Activated naive CD8-positive, alpha-beta T cell treated with anti-CD3 and anti-CD28 coated beads, Interleukin-2, amount 10 ng/mL, durations not matched to agents 7 days and 5 days (primary cell): Measurements from ENCODE around the gene ALDH1A1. TPM values are rescaled to one million over a fixed set of nuclear protein-coding genes. Genes with fewer than 3 reads are reported as not detected.

Experiments
- ATAC-seq: fragments of 150-1000 bp; cut with Tn5 transposase; one replicate; pipeline ENCODE4 v1.10.0; 2021; ENCODE audit warnings: low read depth, moderate library complexity
- POLR2A ChIA-PET: fragments of 350-600 bp; sonication (Branson Sonifier 250); formaldehyde crosslinking; loops from one replicate; lab custom pipeline; 2021; ENCODE audit warnings: antibody characterized with exemption; lab: Charles Lee
- DNase-seq: peaks from one replicate; pipeline ENCODE4 v3.0.0; 2021
- H3K27ac Mint-ChIP-seq: one replicate; pipeline ENCODE4 v1.8.0; 2022; ENCODE audit warnings: mild to moderate bottlenecking, mixed read lengths
- H3K27me3 Mint-ChIP-seq: one replicate; pipeline ENCODE4 v1.8.0; 2022; ENCODE audit warnings: mild to moderate bottlenecking, moderate library complexity, mixed read lengths
- H3K36me3 Mint-ChIP-seq: one replicate; pipeline ENCODE4 v1.8.0; 2021; ENCODE audit warnings: mild to moderate bottlenecking, mixed read lengths
- H3K4me1 Mint-ChIP-seq: one replicate; pipeline ENCODE4 v1.8.0; 2021; ENCODE audit warnings: mixed read lengths
- H3K4me3 Mint-ChIP-seq: one replicate; pipeline ENCODE4 v1.8.0; 2022; ENCODE audit warnings: mild to moderate bottlenecking, moderate library complexity, mixed read lengths
- H3K9me3 Mint-ChIP-seq: one replicate; pipeline ENCODE4 v1.8.0; 2021; ENCODE audit warnings: mixed read lengths
- total RNA-seq, 2 experiments: library from RNA; stranded (reverse); gene quantifications; one replicate each; pipeline ENCODE4 v1.2.3, GENCODE V29; 2021

ALDH1A1 gene
- 1 to 10 TPM in 1 of 2 experiments, under 1 TPM in 1; 0.69 to 1.3 TPM for total RNA-seq

DNA sequence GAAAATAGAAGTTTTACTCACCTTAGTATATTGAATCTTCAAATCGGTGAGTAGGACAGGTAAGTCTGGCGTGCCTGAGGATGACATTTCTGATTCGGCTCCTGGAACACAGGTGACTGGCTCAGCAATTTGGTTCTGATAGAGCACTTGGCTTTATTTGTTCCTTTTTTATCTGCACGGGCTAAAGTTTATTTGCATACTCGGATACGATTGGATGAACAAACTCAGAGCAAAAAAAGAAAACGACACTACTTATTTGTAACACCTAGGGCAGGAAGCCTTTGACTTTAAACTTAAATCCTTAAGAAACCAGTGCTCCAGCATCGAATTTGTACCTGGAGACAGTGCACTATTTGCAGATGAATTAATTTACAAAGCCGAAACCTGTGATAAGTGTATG lies at the start of gene ALDH1A1:
TSS of gene ALDH1A1 (minus strand) at position 140 of the 400 bp plus-strand sequence. CDS start at position 87, 53 bp downstream.
- Mint-ChIP-seq H3K36me3 (no peaks in the 10 kb centered on the region), H3K9me3 (peaks cover 1% of the 10 kb centered on the region), H3K4me3 (no peak within 1 kb of the TSS), H3K27ac (no peak within 1 kb of the TSS), H3K27me3 (peaks cover 30% of the 10 kb centered on the region), H3K4me1 (peaks cover 2% of the 10 kb centered on the region)
- POLR2A ChIA-PET = no interaction called here
- ATAC-seq (no peak), DNase-seq (no peak)

GRCh38 chr9:73001860-73002259 lies 49.0 kb upstream of the ALDH1A1 start:
- Mint-ChIP-seq H3K27me3 (peaks cover 9% of the 10 kb centered on the region), H3K27ac (no peak overlapping the region), H3K4me3 (no peak overlapping the region), H3K4me1 (no peaks in the 10 kb centered on the region), H3K9me3 (no peaks in the 10 kb centered on the region), H3K36me3 (no peaks in the 10 kb centered on the region)
- POLR2A ChIA-PET = no interaction called here
- DNase-seq = no peak
- ATAC-seq = no peak

DNA sequence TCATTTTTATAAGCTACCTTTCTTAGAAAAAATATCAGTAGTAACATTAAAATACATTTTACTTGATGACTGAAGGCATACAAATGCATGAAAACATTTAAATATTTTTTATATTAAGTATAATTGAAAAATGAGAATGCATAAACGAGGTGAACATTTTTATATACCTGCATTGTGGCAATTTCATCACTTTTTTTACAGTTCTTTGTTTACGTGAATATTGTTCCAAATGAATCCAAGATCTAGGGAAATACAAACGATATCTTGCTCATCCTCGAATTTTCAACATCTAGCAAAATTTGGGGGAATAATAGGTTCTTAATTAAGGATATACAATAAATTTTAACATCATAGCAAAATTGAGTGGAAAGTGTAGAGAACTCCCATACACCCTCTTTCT lies 45.5 kb upstream of the ALDH1A1 start:
- no peaks in the 10 kb centered on the region for H3K4me1 Mint-ChIP-seq
- peaks cover 15% of the 10 kb centered on the region for H3K27me3 Mint-ChIP-seq
- POLR2A ChIA-PET = no interaction called here
- no peak overlapping the region for H3K27ac Mint-ChIP-seq
- no peak for ATAC-seq
- H3K4me3 Mint-ChIP-seq = no peak overlapping the region
- H3K9me3 Mint-ChIP-seq = no peaks in the 10 kb centered on the region
- no peaks in the 10 kb centered on the region for H3K36me3 Mint-ChIP-seq
- no peak for DNase-seq

- Mint-ChIP-seq H3K9me3 (no peaks in the 10 kb centered on the region), H3K4me1 (no peaks in the 10 kb centered on the region), H3K36me3 (no peaks in the 10 kb centered on the region), H3K27ac (no peak overlapping the region), H3K4me3 (no peak overlapping the region), H3K27me3 (peaks cover 15% of the 10 kb centered on the region)
- POLR2A ChIA-PET = no interaction called here
- DNase-seq = no peak
- ATAC-seq = no peak
Measured at GRCh38 chr9:72997387-72997995, 44.6 kb upstream of the ALDH1A1 start.

GRCh38 chr9:72996684-72997314 lies 43.9 kb upstream of the ALDH1A1 start:
- H3K27me3 Mint-ChIP-seq = peaks cover 15% of the 10 kb centered on the region
- POLR2A ChIA-PET = no interaction called here
- ATAC-seq (no peak), DNase-seq (no peak)
- H3K27ac Mint-ChIP-seq = no peak overlapping the region
- H3K4me3 Mint-ChIP-seq = no peak overlapping the region
- no peaks in the 10 kb centered on the region for H3K36me3 Mint-ChIP-seq
- H3K4me1 Mint-ChIP-seq = no peaks in the 10 kb centered on the region
- H3K9me3 Mint-ChIP-seq = no peaks in the 10 kb centered on the region

DNA sequence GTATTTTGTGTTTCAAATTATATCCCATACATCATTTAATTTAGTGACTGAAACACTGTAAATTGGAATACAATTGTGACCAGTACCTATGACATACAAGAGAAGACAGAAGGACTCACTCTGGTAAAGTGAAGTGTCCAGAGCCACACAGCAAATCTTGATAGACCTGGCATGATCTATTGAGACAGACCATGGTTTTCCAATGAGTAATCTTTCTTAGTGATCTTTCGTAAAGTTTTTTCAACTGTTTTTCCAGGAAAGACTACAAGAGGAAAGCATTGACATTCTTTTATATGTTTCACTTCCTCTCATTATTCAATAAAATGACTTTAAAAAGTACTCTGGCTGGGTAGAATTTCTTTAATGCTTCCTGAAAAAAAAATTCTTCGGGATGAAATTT lies 43.3 kb upstream of the ALDH1A1 start:
- Mint-ChIP-seq H3K36me3 (no peaks in the 10 kb centered on the region), H3K27me3 (peaks cover 13% of the 10 kb centered on the region), H3K9me3 (no peaks in the 10 kb centered on the region), H3K27ac (no peak overlapping the region), H3K4me1 (no peaks in the 10 kb centered on the region), H3K4me3 (no peak overlapping the region)
- no peak for ATAC-seq
- POLR2A ChIA-PET = no interaction called here
- no peak for DNase-seq

DNA sequence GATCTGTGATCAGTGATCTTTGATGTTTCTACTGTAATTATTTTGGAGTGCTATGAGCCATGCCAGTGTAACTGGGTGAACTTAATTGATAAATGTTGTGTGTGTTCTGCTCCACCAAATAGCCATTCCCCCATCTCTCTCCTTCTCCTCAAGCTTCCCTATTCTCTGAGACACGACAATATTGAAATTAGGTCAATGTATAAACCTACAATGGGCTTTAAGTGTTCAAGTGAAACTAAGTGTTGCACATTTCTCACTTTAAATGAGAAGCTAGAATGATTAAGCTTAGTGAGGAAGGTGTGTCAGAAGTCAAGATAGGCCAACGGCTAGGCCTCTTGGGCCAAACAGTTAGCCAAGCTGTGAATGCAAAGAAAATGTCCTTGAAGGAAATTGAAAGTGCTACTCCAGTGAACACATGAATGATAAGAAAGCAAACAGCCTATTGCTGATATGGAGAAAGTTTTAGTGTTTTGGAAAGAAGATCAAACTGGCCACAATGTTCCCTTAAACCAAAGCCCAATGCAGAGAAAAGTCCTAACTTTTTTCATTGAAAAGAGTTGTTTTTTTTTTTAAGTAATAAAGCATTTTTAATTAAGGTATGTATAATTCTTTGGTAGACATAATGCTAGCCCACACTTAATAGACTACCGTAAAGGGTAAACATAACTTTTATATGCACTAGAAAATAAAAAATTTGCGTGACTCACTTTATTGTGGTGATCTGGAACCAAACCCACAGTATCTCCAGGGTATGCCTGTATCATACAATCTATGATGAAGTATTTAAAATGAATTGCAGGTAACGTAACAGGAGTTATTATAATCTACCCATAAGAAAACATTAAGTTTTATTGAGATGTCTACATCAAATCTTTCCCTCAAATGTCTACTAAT lies 42.5 kb upstream of the ALDH1A1 start:
- no peak overlapping the region for H3K27ac Mint-ChIP-seq
- POLR2A ChIA-PET = no interaction called here
- H3K36me3 Mint-ChIP-seq = no peaks in the 10 kb centered on the region
- peaks cover 13% of the 10 kb centered on the region for H3K27me3 Mint-ChIP-seq
- H3K4me3 Mint-ChIP-seq = no peak overlapping the region
- H3K9me3 Mint-ChIP-seq = no peaks in the 10 kb centered on the region
- ATAC-seq (no peak), DNase-seq (no peak)
- no peaks in the 10 kb centered on the region for H3K4me1 Mint-ChIP-seq

GRCh38 chr9:72991772-72992171 lies 38.9 kb upstream of the ALDH1A1 start:
- peaks cover 5% of the 10 kb centered on the region for H3K27me3 Mint-ChIP-seq
- no peaks in the 10 kb centered on the region for H3K4me1 Mint-ChIP-seq
- H3K4me3 Mint-ChIP-seq = no peak overlapping the region
- POLR2A ChIA-PET = no interaction called here
- DNase-seq (no peak), ATAC-seq (no peak)
- H3K36me3 Mint-ChIP-seq = no peaks in the 10 kb centered on the region
- H3K9me3 Mint-ChIP-seq = no peaks in the 10 kb centered on the region
- H3K27ac Mint-ChIP-seq = no peak overlapping the region

- no peak overlapping the region for H3K27ac Mint-ChIP-seq
- H3K4me1 Mint-ChIP-seq = no peaks in the 10 kb centered on the region
- H3K27me3 Mint-ChIP-seq = no peaks in the 10 kb centered on the region
Measured at GRCh38 chr9:72990397-72991182, 37.7 kb upstream of the ALDH1A1 start.

GRCh38 chr9:72986522-72987116 lies 33.8 kb upstream of the ALDH1A1 start:
- no peak overlapping the region for H3K27ac Mint-ChIP-seq
- ATAC-seq = no peak

More at GRCh38 chr9:72990397-72991182, 37.7 kb upstream of the ALDH1A1 start:
- no peak for DNase-seq
- no peak for ATAC-seq
- H3K9me3 Mint-ChIP-seq = no peaks in the 10 kb centered on the region
- no peaks in the 10 kb centered on the region for H3K36me3 Mint-ChIP-seq
- H3K4me3 Mint-ChIP-seq = no peak overlapping the region
- POLR2A ChIA-PET = no interaction called here

DNA sequence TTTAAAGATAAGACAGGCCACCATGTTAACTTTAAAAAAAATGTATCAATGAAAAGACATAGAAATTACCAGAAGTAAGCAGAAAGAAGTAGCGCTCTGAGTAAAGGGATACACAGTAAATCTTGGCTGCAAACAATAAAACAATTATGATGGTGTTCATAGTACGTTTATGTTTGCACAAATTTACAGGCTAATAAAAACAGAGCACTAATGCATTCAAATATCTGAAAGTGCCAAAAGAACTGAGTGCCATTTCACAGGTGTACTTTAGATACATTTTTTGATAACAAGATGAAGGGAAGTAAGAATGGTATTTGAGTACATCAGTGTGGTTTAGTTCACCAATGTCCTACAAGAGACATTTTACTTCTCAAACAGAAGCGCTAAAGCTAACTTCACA lies 32.9 kb upstream of the ALDH1A1 start:
- Mint-ChIP-seq H3K27me3 (no peaks in the 10 kb centered on the region), H3K4me1 (no peaks in the 10 kb centered on the region), H3K9me3 (no peaks in the 10 kb centered on the region), H3K27ac (no peak overlapping the region), H3K36me3 (no peaks in the 10 kb centered on the region), H3K4me3 (no peak overlapping the region)
- POLR2A ChIA-PET = no interaction called here
- no peak for DNase-seq
- no peak for ATAC-seq

More at GRCh38 chr9:72986522-72987116, 33.8 kb upstream of the ALDH1A1 start:
- no peak for DNase-seq
- Mint-ChIP-seq H3K9me3 (no peaks in the 10 kb centered on the region), H3K4me1 (no peaks in the 10 kb centered on the region), H3K4me3 (no peak overlapping the region), H3K27me3 (no peaks in the 10 kb centered on the region), H3K36me3 (no peaks in the 10 kb centered on the region)
- POLR2A ChIA-PET = no interaction called here

DNA sequence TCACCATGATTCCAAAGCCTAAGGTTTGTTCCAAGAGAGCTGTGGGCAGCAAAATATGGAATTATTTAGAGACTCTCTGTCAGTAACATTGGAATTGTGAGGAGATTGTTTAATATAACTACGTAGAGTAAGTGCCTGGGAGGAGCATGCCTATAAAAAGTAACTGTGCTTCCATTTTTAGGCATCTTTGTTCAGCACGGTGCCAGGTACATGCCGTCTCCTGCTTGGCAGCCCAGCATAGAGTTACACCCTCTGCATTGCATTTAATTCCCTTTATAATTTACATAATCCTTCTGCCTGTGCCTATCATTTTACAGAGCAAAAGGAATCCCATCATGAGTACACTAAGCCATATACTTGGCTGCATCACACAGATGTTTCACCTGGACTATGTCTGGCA lies 32.1 kb upstream of the ALDH1A1 start:
- Mint-ChIP-seq H3K4me1 (no peaks in the 10 kb centered on the region), H3K27me3 (no peaks in the 10 kb centered on the region), H3K36me3 (no peaks in the 10 kb centered on the region), H3K27ac (no peak overlapping the region), H3K4me3 (no peak overlapping the region), H3K9me3 (no peaks in the 10 kb centered on the region)
- no peak for ATAC-seq
- DNase-seq = no peak
- POLR2A ChIA-PET = no interaction called here
